IMR-90 (cell line): ENCODE data around the gene MRM2. TPM values are rescaled to one million over a fixed set of nuclear protein-coding genes. Genes with fewer than 3 reads are reported as not detected.

Experiments
- ATAC-seq: fragments of 200-7000 bp; cut with Tn5 transposase; 2 replicates; pipeline ENCODE4 v1.9.1; 2020; ENCODE audit warnings: low read depth, mild to moderate bottlenecking, moderate library complexity
- BruUV-seq: library from RNA; stranded (reverse); fragments of 400-500 nt; replicated peaks from 2 replicates; lab custom pipeline; 2021; lab: Mats Ljungman, UMichigan
- CTCF ChIA-PET: fragments of 300-600 bp; formaldehyde crosslinking; extraction: SDS; loops from one replicate; lab custom pipeline; 2021; ENCODE audit warnings: antibody characterized with exemption; lab: Yijun Ruan, JAX
- POLR2A ChIA-PET: fragments of 300-600 bp; sonication (Branson Sonifier 250); formaldehyde crosslinking; loops from one replicate; lab custom pipeline; 2022; ENCODE audit warnings: antibody characterized with exemption; ENCODE audit not compliant: unreplicated experiment; lab: Charles Lee
- DNase-seq: peaks from one replicate; pipeline ENCODE4 v3.0.0; 2013
- H2AFZ ChIP-seq: replicated peaks from 2 replicates; pipeline ENCODE3; 2013; ENCODE audit warnings: low read length, mild to moderate bottlenecking; ENCODE audit not compliant: poor library complexity
- H2AK5ac ChIP-seq: 2 replicates; pipeline ENCODE4 v1.6.1; 2013; ENCODE audit warnings: low read depth, low read length, inconsistent platforms
- H2AK9ac ChIP-seq: replicated peaks from 2 replicates; pipeline ENCODE3; 2013; ENCODE audit warnings: mild to moderate bottlenecking, low read depth, low read length, moderate library complexity; ENCODE audit not compliant: poor library complexity
- H2BK120ac ChIP-seq: 2 replicates; pipeline ENCODE4 v1.6.1; 2013; ENCODE audit warnings: low read depth, low read length, inconsistent platforms
- H2BK15ac ChIP-seq: 3 replicates; pipeline ENCODE4 v1.6.1; 2013; ENCODE audit warnings: low read depth, low read length, inconsistent platforms
- H2BK20ac ChIP-seq: 2 replicates; pipeline ENCODE4 v1.6.1; 2013; ENCODE audit warnings: low read depth, mild to moderate bottlenecking, inconsistent platforms, low read length, moderate library complexity
- H2BK5ac ChIP-seq: 2 replicates; pipeline ENCODE4 v1.6.1; 2013; ENCODE audit warnings: mild to moderate bottlenecking, low read depth, low read length, inconsistent platforms; ENCODE audit not compliant: poor library complexity, severe bottlenecking
- H3K14ac ChIP-seq: replicated peaks from 2 replicates; pipeline ENCODE4 v1.6.1; 2013; ENCODE audit warnings: low read depth, low read length, inconsistent platforms
- H3K18ac ChIP-seq: 2 replicates; pipeline ENCODE4 v1.6.1; 2013; ENCODE audit warnings: low read depth, low read length, control low read depth
- H3K23ac ChIP-seq: 2 replicates; pipeline ENCODE4 v1.6.1; 2013; ENCODE audit warnings: low read depth, low read length, inconsistent platforms
- H3K27ac ChIP-seq: 2 replicates; pipeline ENCODE4 v1.5.1; 2013; ENCODE audit warnings: mild to moderate bottlenecking, control low read depth, low read length; ENCODE audit not compliant: insufficient read depth
- H3K27me3 ChIP-seq: 2 replicates; pipeline ENCODE4 v1.6.1; 2013; ENCODE audit warnings: low read length; ENCODE audit not compliant: control insufficient read depth, insufficient read depth
- H3K36me3 ChIP-seq: 2 replicates; pipeline ENCODE4 v1.6.1; 2013; ENCODE audit warnings: low read length, mixed read lengths; ENCODE audit not compliant: control insufficient read depth, insufficient read depth
- H3K4ac ChIP-seq: 2 replicates; pipeline ENCODE4 v1.6.1; 2013; ENCODE audit warnings: low read depth, low read length, inconsistent platforms
- H3K4me1 ChIP-seq: 2 replicates; pipeline ENCODE4 v1.6.1; 2013; ENCODE audit warnings: low read length, mixed read lengths; ENCODE audit not compliant: control insufficient read depth, insufficient read depth
- H3K4me2 ChIP-seq: 2 replicates; pipeline ENCODE4 v1.6.1; 2013; ENCODE audit warnings: low read depth, mild to moderate bottlenecking, control low read depth, low read length, moderate library complexity
- H3K4me3 ChIP-seq: 2 replicates; pipeline ENCODE4 v1.5.1; 2013; ENCODE audit warnings: low read depth, mild to moderate bottlenecking, control low read depth, low read length, moderate library complexity; ENCODE audit not compliant: insufficient read depth
- H3K56ac ChIP-seq: 2 replicates; pipeline ENCODE4 v1.6.1; 2013; ENCODE audit warnings: low read length, inconsistent platforms; ENCODE audit not compliant: insufficient read depth; ENCODE audit errors: extremely low read depth
- H3K79me1 ChIP-seq, 2 experiments: 2 replicates each; pipeline ENCODE4 v1.6.1; 2013; ENCODE audit warnings: low read length in 2 of 2, inconsistent platforms in 1 of 2, low read depth in 1 of 2
- H3K9ac ChIP-seq: 2 replicates; pipeline ENCODE4 v1.6.1; 2013; ENCODE audit warnings: low read depth, low read length, control low read depth
- H3K9me1 ChIP-seq: 2 replicates; pipeline ENCODE4 v1.6.1; 2013; ENCODE audit warnings: low read length, inconsistent platforms; ENCODE audit not compliant: insufficient read depth
- H3K9me3 ChIP-seq: 2 replicates; pipeline ENCODE4 v1.6.1; 2013; ENCODE audit warnings: low read length; ENCODE audit not compliant: control insufficient read depth, insufficient read depth
- H4K20me1 ChIP-seq: 2 replicates; pipeline ENCODE4 v1.6.1; 2013; ENCODE audit warnings: low read length, inconsistent platforms; ENCODE audit not compliant: insufficient read depth
- H4K5ac ChIP-seq: 2 replicates; pipeline ENCODE4 v1.6.1; 2013; ENCODE audit warnings: mild to moderate bottlenecking, low read depth, low read length, control low read depth
- H4K8ac ChIP-seq, 2 experiments: 2 replicates each; pipeline ENCODE4 v1.6.1; 2013; ENCODE audit warnings: low read depth in 2 of 2, low read length in 2 of 2, control low read depth in 1 of 2, inconsistent platforms in 1 of 2
- H4K91ac ChIP-seq: 2 replicates; pipeline ENCODE4 v1.6.1; 2013; ENCODE audit warnings: low read depth, low read length, inconsistent platforms; ENCODE audit not compliant: insufficient read depth
- CEBPB ChIP-seq: IDR thresholded peaks from 2 replicates; pipeline ENCODE4 v1.6.1; 2012; ENCODE audit warnings: low read depth, low read length, improper control_type of control experiment
- ELK1 ChIP-seq: fragments of 150-350 bp; IDR thresholded peaks from 2 replicates; pipeline ENCODE4 v1.6.1; 2016; ENCODE audit warnings: low read depth, mild to moderate bottlenecking, low read length, moderate library complexity, borderline replicate concordance
- RAD21 ChIP-seq: IDR thresholded peaks from 2 replicates; pipeline ENCODE4 v1.6.1; 2012; ENCODE audit warnings: low read length, improper control_type of control experiment
- WGBS, 2 experiments: methylation state at CpG; one replicate each; pipeline versions ENCODE4 v1.1.5 to v1.1.7; 2013; ENCODE audit warnings: missing lambda C conversion rate in 2 of 2; ENCODE audit not compliant: insufficient read length in 1 of 2; ENCODE audit errors: extremely low coverage in 2 of 2; 5-methylcytosine and 5-hydroxymethylcytosine counted together
- dilution Hi-C: fragments of 300-500 bp; cut with HindIII; formaldehyde crosslinking; loops from one replicate; pipeline ENCODE4 v1.14.3; 2018; ENCODE audit warnings: low sequenced_read_pairs; ENCODE audit not compliant: unreplicated experiment
- in situ Hi-C: fragments of 300-500 bp; cut with MboI; formaldehyde crosslinking; loops from 3 replicates; pipeline ENCODE4 v1.14.3; 2019; ENCODE audit warnings: low sequenced_read_pairs, inconsistent platforms, mixed read lengths
- intact Hi-C: fragments of 100-400 bp; cut with micrococcal nuclease; formaldehyde crosslinking; loops from 2 replicates; pipeline ENCODE4 v1.10.0; 2022
- polyA plus RNA-seq, 3 experiments: library from polyadenylated mRNA; depleted of rRNA; stranded (reverse); fragments of >200 nt; gene quantifications; 2 replicates each; pipeline ENCODE4 v1.2.3, GENCODE V29; 2012; ENCODE audit warnings: low replicate concordance in 1 of 3
- total RNA-seq: library from RNA; depleted of rRNA; stranded (reverse); fragments of >200 nt; gene quantifications from 2 replicates; pipeline ENCODE4 v1.2.3, GENCODE V29; 2012

The MRM2 gene
- total and polyA plus RNA-seq, 2 of the 4 experiments (the other 2 are of a cell fraction) = 19.1 to 23.8 TPM

- in situ Hi-C loops (no loop called here), intact Hi-C loops (no loop called here), dilution Hi-C loops (no loop called here)
- Histone ChIP-seq H4K91ac (no peak overlapping the region), H3K79me1 (peaks cover 9 to 58% of the 10 kb centered on the region in 2 experiments; a peak in 2 of 4 replicates), H2BK120ac (no peak overlapping the region), H4K20me1 (0 out of 2 replicates have a peak, but pooled peaks cover 7% of the 10 kb centered on the region), H3K27me3 (no peaks in the 10 kb centered on the region), H4K5ac (no peak overlapping the region), H4K8ac (no peak overlapping the region), H2BK20ac (no peak overlapping the region), H3K4ac (no peak overlapping the region), H2BK5ac (no peak overlapping the region), H2AK9ac (no peak overlapping the region), H2AK5ac (no peak overlapping the region), H3K9me3 (no peaks in the 10 kb centered on the region), H3K4me1 (no peaks in the 10 kb centered on the region), H2BK15ac (no peak overlapping the region), H2AFZ (no peak overlapping the region), H3K27ac (no peak overlapping the region), H3K4me3 (no peak overlapping the region), H3K36me3 (no peaks in the 10 kb centered on the region), H3K9ac (no peak overlapping the region), H3K18ac (no peak overlapping the region), H3K14ac (no peak overlapping the region), H3K9me1 (peaks cover 10% of the 10 kb centered on the region), H3K4me2 (no peak overlapping the region), H3K23ac (no peak overlapping the region), H3K56ac (no peak overlapping the region)
- CTCF ChIA-PET = no interaction called here
- no TSS peak for BruUV-seq
- WGBS, 2 experiments = no CpG with 5 or more reads among the region's 8 CpGs
- DNase-seq (no peak), ATAC-seq (no peak)
- POLR2A ChIA-PET = no interaction called here
- no peak for TF ChIP-seq CEBPB
- TF ChIP-seq ELK1 = no peak
- no peak for TF ChIP-seq RAD21
Measured at GRCh38 chr7:2287745-2288144, 45.7 kb upstream of the MRM2 start.
